Endodermal cell (in vitro differentiated cells): ENCODE data around the gene LGALSL. TPM values are rescaled to one million over a fixed set of nuclear protein-coding genes. Genes with fewer than 3 reads are reported as not detected.

Experiments
- DNase-seq: peaks from one replicate; pipeline ENCODE4 v3.0.0-alpha.2; 2017
- H3K27ac ChIP-seq: 2 replicates; pipeline ENCODE4 v1.5.1; 2013; ENCODE audit warnings: mild to moderate bottlenecking, low read depth, low read length, moderate library complexity
- H3K27me3 ChIP-seq: 2 replicates; pipeline ENCODE4 v1.6.1; 2013; ENCODE audit warnings: mild to moderate bottlenecking, low read length, moderate library complexity; ENCODE audit not compliant: insufficient read depth, control insufficient read depth, poor library complexity, severe bottlenecking
- H3K36me3 ChIP-seq: 2 replicates; pipeline ENCODE4 v1.7.0; 2013; ENCODE audit warnings: mild to moderate bottlenecking, low read length, moderate library complexity; ENCODE audit not compliant: control insufficient read depth, insufficient read depth
- H3K4me1 ChIP-seq: one replicate; pipeline ENCODE4 v1.7.0; 2013; ENCODE audit warnings: low read length; ENCODE audit not compliant: control insufficient read depth, insufficient read depth
- H3K4me3 ChIP-seq: 2 replicates; pipeline ENCODE4 v1.5.1; 2013; ENCODE audit warnings: mild to moderate bottlenecking, low read length, moderate library complexity
- H3K9ac ChIP-seq: 2 replicates; pipeline ENCODE4 v1.6.1; 2013; ENCODE audit warnings: mild to moderate bottlenecking, low read length, moderate library complexity; ENCODE audit not compliant: poor library complexity, severe bottlenecking; ENCODE audit errors: extremely low read depth
- H3K9me3 ChIP-seq: 2 replicates; pipeline ENCODE4 v1.6.1; 2013; ENCODE audit warnings: mild to moderate bottlenecking, low read length, moderate library complexity; ENCODE audit not compliant: control insufficient read depth
- H3K27ac Mint-ChIP-seq: 2 replicates; pipeline ENCODE4 v1.8.0; 2020; ENCODE audit warnings: mixed read lengths
- H3K27me3 Mint-ChIP-seq: 2 replicates; pipeline ENCODE4 v1.8.0; 2021; ENCODE audit warnings: mild to moderate bottlenecking, mixed read lengths; ENCODE audit not compliant: insufficient read depth
- H3K36me3 Mint-ChIP-seq: 2 replicates; pipeline ENCODE4 v1.8.0; 2020; ENCODE audit warnings: low read depth, mixed read lengths
- H3K4me1 Mint-ChIP-seq: 2 replicates; pipeline ENCODE4 v1.8.0; 2020; ENCODE audit warnings: mixed read lengths
- H3K4me3 Mint-ChIP-seq: 2 replicates; pipeline ENCODE4 v1.8.0; 2020; ENCODE audit warnings: mild to moderate bottlenecking, moderate library complexity, mixed read lengths
- H3K9me3 Mint-ChIP-seq: 2 replicates; pipeline ENCODE4 v1.8.0; 2020; ENCODE audit warnings: mild to moderate bottlenecking, mixed read lengths
- WGBS, 2 experiments: methylation state at CpG; one replicate each; pipeline versions ENCODE4 v1.1.5 to v1.1.7; 2013; ENCODE audit warnings: missing lambda C conversion rate in 2 of 2, mixed read lengths in 1 of 2; ENCODE audit not compliant: insufficient coverage in 1 of 2, insufficient read length in 1 of 2; 5-methylcytosine and 5-hydroxymethylcytosine counted together
- total RNA-seq, 2 donors: library from RNA; stranded (reverse); fragmentation: NEBNext Ultra II Directional in 1 of 2; extraction: Animal tissue kit (Norgen Biotek cat#: 25700) in 1 of 2; gene quantifications; 2 replicates in 1 of 2; 3 replicates in 1 of 2; pipeline ENCODE4 v1.2.1, GENCODE V29; 2021
- TF ChIP-seq, protein P1 (sequence below): fragments of 200-600 bp; sonication (generic); conservative IDR thresholded peaks from 2 replicates; pipeline ENCODE4 v1.5.0; 2021; ENCODE audit warnings: antibody characterized with exemption, mild to moderate bottlenecking

Gene LGALSL
- total RNA-seq, 2 donors from 2014 or later: 22.5 to 41.7 TPM

DNA sequence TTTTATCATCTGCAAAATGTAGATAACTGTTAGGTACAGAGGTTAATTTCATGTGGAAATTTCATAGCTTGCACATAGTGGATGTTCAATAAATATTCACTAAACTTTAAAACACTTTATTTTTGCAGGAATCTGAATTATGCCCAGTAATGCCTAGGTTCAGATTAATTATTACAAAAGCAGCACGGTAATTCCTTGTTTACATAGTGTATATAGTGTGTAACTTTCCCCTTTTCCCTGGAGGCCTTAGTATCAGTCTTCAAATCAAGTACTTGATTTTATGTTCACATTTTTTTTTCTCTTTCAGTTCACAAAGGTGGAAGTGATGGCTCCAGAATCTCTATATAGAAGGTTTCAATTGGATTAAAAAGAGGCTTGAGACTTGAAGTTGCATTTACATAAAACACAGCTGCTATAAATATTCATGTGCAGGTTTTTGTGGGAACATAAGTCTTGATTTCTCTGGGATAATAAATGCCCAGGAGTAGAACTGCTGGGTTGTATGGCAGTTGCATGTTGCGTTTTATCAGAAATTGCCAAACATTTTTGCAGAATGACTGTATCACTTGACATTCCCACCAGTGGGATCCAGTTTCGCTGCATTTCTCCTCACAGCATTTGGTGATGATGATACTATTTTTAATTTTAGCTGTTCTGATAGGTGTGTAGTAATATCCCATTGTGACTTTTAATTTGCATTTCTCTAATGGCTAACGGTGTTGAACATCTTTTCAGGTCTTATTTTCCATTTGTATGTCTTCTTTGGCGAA is 27.6 kb upstream of the LGALSL start:
- no peaks in the 10 kb centered on the region for H3K27me3 ChIP-seq
- H3K27ac ChIP-seq: no peak overlapping the region
- WGBS, 2 experiments: 75 to 90% methylated on average over 2 to 5 of the region's 5 CpGs
- DNase-seq: no peak
- no peaks in the 10 kb centered on the region for H3K36me3 ChIP-seq
- TF ChIP-seq, protein P1, sequence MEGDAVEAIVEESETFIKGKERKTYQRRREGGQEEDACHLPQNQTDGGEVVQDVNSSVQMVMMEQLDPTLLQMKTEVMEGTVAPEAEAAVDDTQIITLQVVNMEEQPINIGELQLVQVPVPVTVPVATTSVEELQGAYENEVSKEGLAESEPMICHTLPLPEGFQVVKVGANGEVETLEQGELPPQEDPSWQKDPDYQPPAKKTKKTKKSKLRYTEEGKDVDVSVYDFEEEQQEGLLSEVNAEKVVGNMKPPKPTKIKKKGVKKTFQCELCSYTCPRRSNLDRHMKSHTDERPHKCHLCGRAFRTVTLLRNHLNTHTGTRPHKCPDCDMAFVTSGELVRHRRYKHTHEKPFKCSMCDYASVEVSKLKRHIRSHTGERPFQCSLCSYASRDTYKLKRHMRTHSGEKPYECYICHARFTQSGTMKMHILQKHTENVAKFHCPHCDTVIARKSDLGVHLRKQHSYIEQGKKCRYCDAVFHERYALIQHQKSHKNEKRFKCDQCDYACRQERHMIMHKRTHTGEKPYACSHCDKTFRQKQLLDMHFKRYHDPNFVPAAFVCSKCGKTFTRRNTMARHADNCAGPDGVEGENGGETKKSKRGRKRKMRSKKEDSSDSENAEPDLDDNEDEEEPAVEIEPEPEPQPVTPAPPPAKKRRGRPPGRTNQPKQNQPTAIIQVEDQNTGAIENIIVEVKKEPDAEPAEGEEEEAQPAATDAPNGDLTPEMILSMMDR: no peak
- Mint-ChIP-seq H3K27ac (no peak overlapping the region), H3K27me3 (peaks cover 13% of the 10 kb centered on the region), H3K4me3 (no peak overlapping the region), H3K4me1 (no peaks in the 10 kb centered on the region), H3K9me3 (no peaks in the 10 kb centered on the region), H3K36me3 (no peaks in the 10 kb centered on the region)
- no peak overlapping the region for H3K4me3 ChIP-seq
- H3K4me1 ChIP-seq: no peaks in the 10 kb centered on the region
- no peaks in the 10 kb centered on the region for H3K9me3 ChIP-seq
- H3K9ac ChIP-seq: no peak overlapping the region

DNA sequence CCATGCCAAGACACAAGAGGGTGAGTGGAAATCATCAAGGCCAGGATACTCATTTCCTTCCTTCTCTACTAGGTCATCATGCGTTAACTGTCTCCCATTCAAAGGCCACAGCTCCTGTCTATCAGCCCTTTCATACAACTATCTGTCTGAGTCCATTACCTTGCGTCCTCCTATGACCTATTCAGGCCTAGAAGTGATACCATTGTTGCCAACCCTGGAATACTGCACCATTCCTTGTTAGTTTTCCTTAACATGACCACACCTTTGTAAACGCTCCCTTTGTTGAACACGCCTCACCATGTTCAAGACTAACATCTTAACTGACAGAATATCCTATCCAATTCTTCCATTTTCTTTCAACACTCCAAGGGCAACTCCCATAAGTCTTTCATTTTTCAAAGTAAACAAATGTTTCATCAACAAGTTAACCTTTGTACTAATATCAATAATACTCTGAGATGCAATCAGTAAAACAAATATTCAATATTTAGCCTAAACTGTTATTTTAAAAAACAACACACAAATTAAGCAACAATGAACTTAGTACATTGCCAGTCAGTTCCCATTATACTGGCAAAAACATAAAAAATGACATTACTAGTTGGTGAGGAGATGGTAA is 19.8 kb upstream of the LGALSL start:
- Histone ChIP-seq H3K27ac (no peak overlapping the region), H3K9me3 (no peaks in the 10 kb centered on the region), H3K4me1 (no peaks in the 10 kb centered on the region), H3K27me3 (no peaks in the 10 kb centered on the region), H3K4me3 (no peak overlapping the region), H3K9ac (no peak overlapping the region), H3K36me3 (no peaks in the 10 kb centered on the region)
- no peaks in the 10 kb centered on the region for H3K9me3 Mint-ChIP-seq
- no peak for DNase-seq
- H3K4me3 Mint-ChIP-seq: no peak overlapping the region
- peaks cover 4% of the 10 kb centered on the region for H3K27me3 Mint-ChIP-seq
- TF ChIP-seq, protein P1: no peak
- H3K27ac Mint-ChIP-seq: no peak overlapping the region
- 90 to 100% methylated on average over 4 of the region's 4 CpGs for WGBS, 2 experiments
- no peaks in the 10 kb centered on the region for H3K36me3 Mint-ChIP-seq
- no peaks in the 10 kb centered on the region for H3K4me1 Mint-ChIP-seq

DNA sequence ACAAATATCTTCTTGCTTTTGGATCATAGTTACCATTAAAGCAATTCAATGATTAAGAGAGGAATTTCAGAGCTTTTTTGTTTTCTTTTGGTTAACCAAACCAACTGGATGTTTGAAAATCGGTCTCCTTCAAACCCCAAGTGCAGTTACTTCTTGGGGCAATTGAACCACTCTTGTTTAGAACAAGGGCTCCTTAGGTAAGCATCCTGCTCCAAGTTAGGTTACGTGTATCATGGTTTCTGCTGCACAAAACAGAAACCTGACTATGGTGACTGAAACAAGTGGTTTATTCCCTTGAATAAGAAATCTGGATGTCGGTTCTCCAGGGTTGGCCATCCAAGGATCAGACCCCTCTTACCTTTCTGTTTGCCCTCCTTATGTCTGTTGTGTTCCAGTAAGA is 16.1 kb upstream of the LGALSL start:
- H3K9me3 Mint-ChIP-seq: no peaks in the 10 kb centered on the region
- Histone ChIP-seq H3K9ac (no peak overlapping the region), H3K4me1 (no peaks in the 10 kb centered on the region), H3K4me3 (no peak overlapping the region), H3K27ac (no peak overlapping the region), H3K27me3 (no peaks in the 10 kb centered on the region), H3K36me3 (no peaks in the 10 kb centered on the region), H3K9me3 (no peaks in the 10 kb centered on the region)
- peaks cover 3% of the 10 kb centered on the region for H3K4me1 Mint-ChIP-seq
- no peak overlapping the region for H3K4me3 Mint-ChIP-seq
- WGBS, 2 experiments: 88 to 89% methylated on average over 3 of the region's 3 CpGs
- DNase-seq: no peak
- H3K36me3 Mint-ChIP-seq: no peaks in the 10 kb centered on the region
- peaks cover 2% of the 10 kb centered on the region for H3K27me3 Mint-ChIP-seq
- TF ChIP-seq, protein P1: no peak
- no peak overlapping the region for H3K27ac Mint-ChIP-seq
